ENCODE measurements around the gene NFATC4.

Gene NFATC4

GRCh38 chr14:24378327-24378726 lies 10.3 kb downstream of the NFATC4 start:
- peaks cover 2% of the 10 kb centered on the region; the same call in 1 of the 2 replicates for H3K36me3 ChIP-seq
- TF ChIP-seq, protein P1, sequence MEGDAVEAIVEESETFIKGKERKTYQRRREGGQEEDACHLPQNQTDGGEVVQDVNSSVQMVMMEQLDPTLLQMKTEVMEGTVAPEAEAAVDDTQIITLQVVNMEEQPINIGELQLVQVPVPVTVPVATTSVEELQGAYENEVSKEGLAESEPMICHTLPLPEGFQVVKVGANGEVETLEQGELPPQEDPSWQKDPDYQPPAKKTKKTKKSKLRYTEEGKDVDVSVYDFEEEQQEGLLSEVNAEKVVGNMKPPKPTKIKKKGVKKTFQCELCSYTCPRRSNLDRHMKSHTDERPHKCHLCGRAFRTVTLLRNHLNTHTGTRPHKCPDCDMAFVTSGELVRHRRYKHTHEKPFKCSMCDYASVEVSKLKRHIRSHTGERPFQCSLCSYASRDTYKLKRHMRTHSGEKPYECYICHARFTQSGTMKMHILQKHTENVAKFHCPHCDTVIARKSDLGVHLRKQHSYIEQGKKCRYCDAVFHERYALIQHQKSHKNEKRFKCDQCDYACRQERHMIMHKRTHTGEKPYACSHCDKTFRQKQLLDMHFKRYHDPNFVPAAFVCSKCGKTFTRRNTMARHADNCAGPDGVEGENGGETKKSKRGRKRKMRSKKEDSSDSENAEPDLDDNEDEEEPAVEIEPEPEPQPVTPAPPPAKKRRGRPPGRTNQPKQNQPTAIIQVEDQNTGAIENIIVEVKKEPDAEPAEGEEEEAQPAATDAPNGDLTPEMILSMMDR (IDR thresholded peaks at IDR 0.05; ENCODE audit: low read depth, low read length) = no peak
- no peaks in the 10 kb centered on the region for H3K9me3 ChIP-seq (ENCODE audit: severe bottlenecking)
- no peak overlapping the region for H3K4me3 ChIP-seq (ENCODE audit: low read depth, low read length)
- H3K27me3 ChIP-seq (ENCODE audit: insufficient read depth, low read depth, severe bottlenecking) = no peaks in the 10 kb centered on the region
- no peak for DNase-seq
- H3K27ac ChIP-seq = peak overlapping the region; percentile 28; the same call in 1 of the 2 replicates

DNA sequence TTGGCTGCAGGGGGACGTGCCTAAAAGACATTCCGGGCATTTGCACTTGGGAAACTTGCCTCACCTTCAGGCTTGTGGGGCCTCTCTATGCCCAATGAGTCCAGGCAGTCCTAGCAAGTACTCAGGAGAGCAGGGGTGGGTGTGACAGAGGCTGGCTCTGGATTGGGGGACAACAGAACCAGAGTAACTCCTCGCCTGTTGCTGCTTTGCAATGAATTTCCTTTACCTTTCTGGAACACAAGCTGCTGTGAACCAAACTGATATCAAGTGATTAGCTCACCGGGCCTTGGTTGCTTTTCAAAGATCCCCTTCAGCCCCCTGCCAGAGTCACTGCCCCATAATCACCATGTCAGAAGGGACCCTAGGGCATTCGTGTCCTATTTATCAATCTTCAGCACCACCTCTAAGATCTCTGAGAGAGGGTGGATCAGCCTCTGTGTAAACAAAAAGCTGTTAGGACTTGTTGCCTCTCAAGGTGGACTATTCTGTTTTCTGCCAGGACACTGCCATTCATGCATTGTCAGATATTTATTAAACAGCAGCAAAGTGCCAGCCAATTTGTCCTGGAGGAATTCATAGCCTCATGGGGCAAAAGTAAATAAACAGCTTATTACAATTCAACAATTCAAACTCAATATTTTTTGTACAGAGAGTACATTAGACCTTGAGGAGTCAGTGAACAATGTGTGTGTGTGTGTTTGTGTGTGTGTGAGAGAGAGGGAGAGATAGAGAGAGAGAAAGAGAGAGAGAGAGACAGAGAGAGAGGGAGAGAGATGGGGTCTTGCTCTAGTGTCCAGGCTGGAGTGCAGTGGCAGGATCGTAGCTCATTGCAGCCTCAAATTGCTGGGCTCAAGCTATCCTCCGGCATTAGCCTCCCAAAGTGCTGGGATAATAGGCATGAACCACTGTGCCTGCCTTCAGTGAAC lies 11.3 kb downstream of the NFATC4 start:
- H3K4me3 ChIP-seq (ENCODE audit: low read depth, low read length) = no peak overlapping the region
- H3K27me3 ChIP-seq (ENCODE audit: insufficient read depth, low read depth, severe bottlenecking) = no peaks in the 10 kb centered on the region
- H3K36me3 ChIP-seq = no peaks in the 10 kb centered on the region
- no peaks in the 10 kb centered on the region for H3K9me3 ChIP-seq (ENCODE audit: severe bottlenecking)
- H3K27ac ChIP-seq = no peak overlapping the region
- DNase-seq = no peak
- TF ChIP-seq, protein P1 (IDR thresholded peaks at IDR 0.05; ENCODE audit: low read depth, low read length) = no peak

DNA sequence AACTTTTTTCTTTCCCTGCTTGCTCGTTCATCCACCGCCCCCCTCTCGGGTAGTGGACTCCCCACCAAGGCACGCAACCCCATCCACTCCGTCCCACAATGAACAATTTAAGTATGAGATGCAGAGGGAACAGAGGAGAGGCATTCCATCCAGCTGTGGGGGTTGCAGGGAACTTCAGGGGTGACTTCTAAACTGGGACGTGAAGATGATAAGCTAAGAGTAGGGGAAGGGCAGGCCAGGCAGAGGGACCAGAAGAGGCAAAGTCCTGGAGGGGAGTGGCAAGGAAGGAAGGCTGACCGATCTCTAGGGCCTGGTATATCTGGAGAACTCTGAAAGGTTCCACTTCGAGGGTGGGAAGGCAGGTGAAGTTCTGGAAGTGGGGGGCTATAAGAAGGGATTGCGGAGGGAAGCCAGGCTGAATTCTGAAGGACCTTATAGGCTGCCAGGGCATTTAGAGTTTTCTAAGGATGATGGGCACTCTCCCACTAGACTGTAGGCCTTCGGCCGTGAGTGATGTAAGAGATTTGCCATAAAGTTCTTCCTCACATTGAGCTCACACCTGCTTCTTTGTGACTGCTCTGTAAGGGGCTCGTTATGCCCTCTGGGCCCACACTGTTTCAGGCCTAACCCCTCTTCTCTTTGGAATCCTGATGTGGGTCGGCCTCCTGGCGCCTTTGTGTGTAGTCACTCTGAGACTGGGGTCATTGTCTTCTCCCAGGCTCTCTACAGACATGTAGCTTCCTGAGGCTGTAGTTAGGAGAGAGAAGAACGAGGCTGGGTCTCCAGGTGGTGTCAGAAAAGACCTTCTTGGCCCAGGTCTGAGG lies 12.1 kb downstream of the NFATC4 start:
- no peaks in the 10 kb centered on the region for H3K9me3 ChIP-seq (ENCODE audit: severe bottlenecking)
- TF ChIP-seq, protein P1 (IDR thresholded peaks at IDR 0.05; ENCODE audit: low read depth, low read length) = no peak

GRCh38 chr14:24381363-24382063 lies 13.5 kb downstream of the NFATC4 start:
- peak overlapping the region; percentile 21 for H3K27ac ChIP-seq
- no peaks in the 10 kb centered on the region for H3K9me3 ChIP-seq (ENCODE audit: severe bottlenecking)
- no peaks in the 10 kb centered on the region for H3K36me3 ChIP-seq
- no peaks in the 10 kb centered on the region for H3K27me3 ChIP-seq (ENCODE audit: insufficient read depth, low read depth, severe bottlenecking)
- TF ChIP-seq, protein P1 (IDR thresholded peaks at IDR 0.05; ENCODE audit: low read depth, low read length) = no peak
- no peak overlapping the region for H3K4me3 ChIP-seq (ENCODE audit: low read depth, low read length)
- DNase-seq = peak; percentile 16

More for the DNA sequence above, 12.1 kb downstream of the NFATC4 start:
- Histone ChIP-seq H3K4me3 (ENCODE audit: low read depth, low read length) (no peak overlapping the region), H3K27me3 (ENCODE audit: insufficient read depth, low read depth, severe bottlenecking) (no peaks in the 10 kb centered on the region), H3K27ac (no peak overlapping the region), H3K36me3 (no peaks in the 10 kb centered on the region)
- no peak for DNase-seq

GRCh38 chr14:24382064-24382371 lies 14.0 kb downstream of the NFATC4 start:
- no peaks in the 10 kb centered on the region for H3K27me3 ChIP-seq (ENCODE audit: insufficient read depth, low read depth, severe bottlenecking)
- TF ChIP-seq, protein P1 (IDR thresholded peaks at IDR 0.05; ENCODE audit: low read depth, low read length) = no peak
- no peak overlapping the region for H3K4me3 ChIP-seq (ENCODE audit: low read depth, low read length)
- H3K36me3 ChIP-seq = no peaks in the 10 kb centered on the region
- peak overlapping the region; percentile 21 for H3K27ac ChIP-seq
- H3K9me3 ChIP-seq (ENCODE audit: severe bottlenecking) = no peaks in the 10 kb centered on the region
- no peak for DNase-seq
